Measurements from ENCODE around the gene BIRC3. TPM values are rescaled to one million over a fixed set of nuclear protein-coding genes. Genes with fewer than 3 reads are reported as not detected.
A peak's percentile ranks its signal among the peaks of the same experiment; 100 is the strongest.

BIRC3 gene
- total and polyA plus RNA-seq, 4 donors = 2.6 to 19.3 (median 11.9) TPM

DNA sequence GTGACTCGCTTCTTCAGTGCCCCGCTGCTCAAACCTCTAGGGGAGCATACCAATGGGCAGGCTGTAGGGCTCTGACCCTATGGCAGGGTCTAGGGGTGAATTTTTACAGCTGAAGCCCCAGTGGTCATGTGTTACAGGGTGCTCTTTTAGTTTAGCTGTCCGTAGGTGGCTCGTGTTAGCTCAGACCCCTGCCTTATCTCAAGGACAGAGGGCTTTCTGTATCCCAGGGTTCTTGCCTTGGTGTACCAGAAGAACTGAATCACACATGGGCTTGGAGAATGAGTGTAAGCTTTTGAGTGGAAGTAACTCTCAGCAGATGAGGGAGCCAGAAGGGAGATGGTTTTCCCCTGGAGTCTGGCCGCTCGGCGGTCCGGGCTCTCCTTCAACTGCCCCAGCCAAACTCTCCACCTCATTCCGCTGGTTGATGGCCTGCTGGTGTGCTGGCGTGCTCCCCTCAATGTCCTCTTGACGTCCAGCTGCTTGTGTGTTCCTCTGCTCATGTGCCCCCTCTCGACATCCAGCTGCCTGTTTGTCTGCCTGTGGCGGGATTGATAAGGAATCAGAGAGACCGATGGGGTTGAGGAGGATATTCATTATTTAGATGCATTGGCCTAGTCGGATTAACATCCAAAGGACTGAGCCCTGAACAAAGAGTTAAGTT is 67.3 kb downstream of the BIRC3 start:
- DNase-seq (no peak), ATAC-seq (ENCODE audit: low FRiP score) (peak; percentile 41)
- no peaks in the 10 kb centered on the region for H3K27me3 ChIP-seq (ENCODE audit: control insufficient read depth in 1 of 2, insufficient read depth in 2 of 2, low read length in 1 of 2)
- WGBS, 2 donors = 84 to 90% methylated on average over 15 of the region's 15 CpGs
- no peak overlapping the region for H3K4me3 ChIP-seq (ENCODE audit: low read length in 2 of 2)
- H3K36me3 ChIP-seq (ENCODE audit: control insufficient read depth in 1 of 2, insufficient read depth in 2 of 2, low read length in 1 of 2) = peaks cover 3 to 6% of the 10 kb centered on the region in 2 donors
- no peaks in the 10 kb centered on the region for H3K9me3 ChIP-seq (ENCODE audit: control insufficient read depth, low read length)
- no peaks in the 10 kb centered on the region for H3K4me1 ChIP-seq (ENCODE audit: control insufficient read depth in 1 of 2, insufficient read depth in 2 of 2, low read length in 2 of 2)
- intact Hi-C loops (cut with DNase I) = no loop called here
- H3K27ac ChIP-seq (ENCODE audit: low read depth in 1 of 2, low read length in 2 of 2) = no peak overlapping the region

GRCh38 chr11:102385085-102386007 is 68.1 kb downstream of the BIRC3 start:
- H3K36me3 ChIP-seq (ENCODE audit: control insufficient read depth in 1 of 2, insufficient read depth in 2 of 2, low read length in 1 of 2) = peaks cover 3% of the 10 kb centered on the region in 2 donors
- H3K27ac ChIP-seq (ENCODE audit: low read depth in 1 of 2, low read length in 2 of 2) = no peak overlapping the region
- DNase-seq = no peak
- no peaks in the 10 kb centered on the region for H3K4me1 ChIP-seq (ENCODE audit: control insufficient read depth in 1 of 2, insufficient read depth in 2 of 2, low read length in 2 of 2)
- no peak for ATAC-seq (ENCODE audit: low FRiP score)
- H3K27me3 ChIP-seq (ENCODE audit: control insufficient read depth in 1 of 2, insufficient read depth in 2 of 2, low read length in 1 of 2) = no peaks in the 10 kb centered on the region
- no peaks in the 10 kb centered on the region for H3K9me3 ChIP-seq (ENCODE audit: control insufficient read depth, low read length)
- intact Hi-C loops (cut with DNase I) = no loop called here
- H3K4me3 ChIP-seq (ENCODE audit: low read length in 2 of 2) = no peak overlapping the region
- whole genome bisulfite sequencing, 2 donors = 85 to 86% methylated on average over 4 to 5 of the region's 5 CpGs

DNA sequence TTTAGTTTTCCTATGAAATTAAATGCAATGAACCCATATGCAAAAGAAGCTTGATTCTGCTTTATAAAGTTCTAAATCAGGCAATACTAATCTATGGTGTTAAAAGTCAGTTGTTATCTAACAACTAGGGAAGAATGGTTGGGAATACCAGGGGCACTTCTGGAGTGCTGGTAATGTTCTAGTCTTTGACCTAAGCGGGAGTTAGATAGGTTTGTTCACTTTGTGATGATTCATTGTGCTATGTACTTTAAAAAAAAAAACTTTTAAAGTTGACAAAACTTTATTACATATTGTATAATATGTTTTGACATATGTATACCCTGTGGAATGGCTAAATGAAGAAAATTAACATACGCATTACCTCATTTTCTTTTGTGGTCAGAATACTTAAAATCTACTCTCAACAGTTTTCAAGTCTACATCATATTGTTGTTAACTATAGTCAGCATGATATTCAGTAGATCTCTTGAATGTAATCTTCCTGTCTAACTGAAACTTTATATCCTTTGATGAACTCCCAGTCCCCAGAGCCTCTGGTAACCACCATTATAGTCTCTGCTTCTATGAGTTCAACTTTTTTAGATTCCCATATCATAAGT is 69.0 kb downstream of the BIRC3 start:
- H3K36me3 ChIP-seq (ENCODE audit: control insufficient read depth in 1 of 2, insufficient read depth in 2 of 2, low read length in 1 of 2) = peaks cover 3% of the 10 kb centered on the region in 2 donors
- H3K27ac ChIP-seq (ENCODE audit: low read depth in 1 of 2, low read length in 2 of 2) = no peak overlapping the region
- intact Hi-C loops (cut with DNase I) = no loop called here
- H3K27me3 ChIP-seq (ENCODE audit: control insufficient read depth in 1 of 2, insufficient read depth in 2 of 2, low read length in 1 of 2) = no peaks in the 10 kb centered on the region
- H3K4me3 ChIP-seq (ENCODE audit: low read length in 2 of 2) = no peak overlapping the region
- H3K9me3 ChIP-seq (ENCODE audit: control insufficient read depth, low read length) = no peaks in the 10 kb centered on the region
- WGBS, 2 donors = 87 to 91% methylated on average over 2 of the region's 2 CpGs
- no peak for ATAC-seq (ENCODE audit: low FRiP score)
- H3K4me1 ChIP-seq (ENCODE audit: control insufficient read depth in 1 of 2, insufficient read depth in 2 of 2, low read length in 2 of 2) = no peaks in the 10 kb centered on the region
- DNase-seq = no peak

DNA sequence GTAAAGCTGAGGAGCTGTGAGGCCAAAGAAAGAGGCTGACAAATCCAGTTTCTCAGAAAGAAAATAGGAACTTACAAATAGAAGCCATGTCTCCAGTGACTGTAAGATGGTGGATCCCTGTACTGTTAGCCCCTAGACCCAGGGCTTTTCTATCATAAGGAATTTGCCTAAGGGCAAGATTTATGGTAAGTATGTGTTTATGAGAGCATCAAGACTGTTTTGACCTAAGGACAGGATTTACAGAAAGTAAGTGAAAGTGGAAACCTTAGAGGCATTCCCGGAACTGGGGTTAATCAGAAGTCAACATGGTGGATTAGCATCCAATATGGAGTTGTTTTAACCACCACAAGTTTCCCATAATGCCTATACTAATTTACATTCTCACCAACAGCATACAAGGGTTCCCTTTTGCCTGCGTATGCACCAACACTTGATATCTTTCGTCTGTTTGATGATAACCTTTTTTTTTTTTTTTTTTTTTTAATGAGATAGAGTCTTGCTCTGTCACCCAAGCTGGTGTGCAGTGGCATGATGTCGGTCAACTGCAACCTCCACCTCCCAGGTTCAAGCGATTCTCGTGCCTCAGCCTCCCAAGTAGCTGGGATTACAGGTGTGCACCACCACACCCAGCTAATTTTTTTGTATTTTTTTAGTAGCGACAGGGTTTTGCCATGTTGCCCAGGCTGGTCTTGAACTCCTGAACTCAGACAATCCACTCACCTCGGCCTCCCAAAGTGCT is 69.9 kb downstream of the BIRC3 start:
- Histone ChIP-seq H3K4me3 (ENCODE audit: low read length in 2 of 2) (no peak overlapping the region), H3K4me1 (ENCODE audit: control insufficient read depth in 1 of 2, insufficient read depth in 2 of 2, low read length in 2 of 2) (no peaks in the 10 kb centered on the region), H3K27ac (ENCODE audit: low read depth in 1 of 2, low read length in 2 of 2) (no peak overlapping the region), H3K9me3 (ENCODE audit: control insufficient read depth, low read length) (no peaks in the 10 kb centered on the region), H3K36me3 (ENCODE audit: control insufficient read depth in 1 of 2, insufficient read depth in 2 of 2, low read length in 1 of 2) (peaks cover 0 to 3% of the 10 kb centered on the region in 2 donors), H3K27me3 (ENCODE audit: control insufficient read depth in 1 of 2, insufficient read depth in 2 of 2, low read length in 1 of 2) (no peaks in the 10 kb centered on the region)
- intact Hi-C loops (cut with DNase I) = no loop called here
- WGBS, 2 donors = 93 to 94% methylated on average over 8 of the region's 8 CpGs
- no peak for DNase-seq
- no peak for ATAC-seq (ENCODE audit: low FRiP score)

Other genes starting within 250 kb of the BIRC3 start
- gene YAP1, start 207.0 kb upstream of the BIRC3 start, total RNA-seq = 100 to 1,000 TPM; 215 to 393 TPM
- gene YAP1, start 207.0 kb upstream of the BIRC3 start, polyA plus RNA-seq = 10 to 100 TPM; 76.0 to 77.5 TPM
- 10 to 100 TPM; 41.1 to 51.2 TPM for gene BIRC2, start 29.7 kb downstream of the BIRC3 start, total RNA-seq
- 10 to 100 TPM; 18.4 to 22.5 TPM for gene BIRC2, start 29.7 kb downstream of the BIRC3 start, polyA plus RNA-seq
- 100 to 1,000 TPM; 106 to 116 TPM for gene TMEM123, start 135.3 kb downstream of the BIRC3 start, total RNA-seq
- gene TMEM123, start 135.3 kb downstream of the BIRC3 start, polyA plus RNA-seq = 10 to 100 TPM; 42.1 to 52.5 TPM
- gene MMP7, start 213.3 kb downstream of the BIRC3 start, total RNA-seq = 1 to 10 TPM in 1 of 2 donors, under 1 TPM in 1; 0.42 to 2.2 TPM
- gene MMP7, start 213.3 kb downstream of the BIRC3 start, polyA plus RNA-seq = not detected